H1 (cell line): ENCODE measurements around the gene PDC. TPM values are rescaled to one million over a fixed set of nuclear protein-coding genes. Genes with fewer than 3 reads are reported as not detected.

Experiments
- CTCF ChIA-PET: fragments of 300-600 bp; sonication (Branson Sonifier 250); formaldehyde crosslinking; loops from one replicate; lab custom pipeline; 2021; ENCODE audit not compliant: partially characterized antibody; lab: Charles Lee
- POLR2A ChIA-PET: fragments of 300-600 bp; sonication (Branson Sonifier 250); formaldehyde crosslinking; loops from one replicate; lab custom pipeline; 2021; ENCODE audit warnings: inconsistent platforms; ENCODE audit not compliant: partially characterized antibody; lab: Charles Lee
- DNase-seq, 2 experiments: peaks; one replicate each; pipeline versions ENCODE4 v3.0.0 to v3.0.0-alpha.2; 2010 to 2022; ENCODE audit warnings: low spot score in 2 of 2, low read depth in 1 of 2, mixed read lengths in 1 of 2
- FAIRE-seq: peaks from 2 replicates; lab custom pipeline; 2011; peaks lifted over from hg19 to GRCh38; lab: Jason Lieb, UNC
- H2AFZ ChIP-seq: 2 replicates; pipeline ENCODE4 v1.8.1; 2012; ENCODE audit warnings: low read length, inconsistent platforms
- H2AK5ac ChIP-seq: 2 replicates; pipeline ENCODE4 v1.6.1; 2013; ENCODE audit warnings: low read depth, low read length
- H2BK120ac ChIP-seq: replicated peaks from 2 replicates; pipeline ENCODE3; 2013; ENCODE audit warnings: low read depth, low read length, inconsistent platforms
- H2BK12ac ChIP-seq: 2 replicates; pipeline ENCODE4 v1.6.1; 2013; ENCODE audit warnings: low read depth, low read length
- H2BK15ac ChIP-seq: 2 replicates; pipeline ENCODE4 v1.6.1; 2013; ENCODE audit warnings: low read length
- H2BK20ac ChIP-seq: 2 replicates; pipeline ENCODE4 v1.6.1; 2013; ENCODE audit warnings: low read length
- H2BK5ac ChIP-seq: 2 replicates; pipeline ENCODE4 v1.6.1; 2013; ENCODE audit warnings: low read depth, low read length
- H3K14ac ChIP-seq: 2 replicates; pipeline ENCODE4 v1.6.1; 2013; ENCODE audit warnings: inconsistent platforms; ENCODE audit not compliant: insufficient read length
- H3K18ac ChIP-seq: 2 replicates; pipeline ENCODE4 v1.6.1; 2013; ENCODE audit warnings: low read length; ENCODE audit errors: extremely low read depth
- H3K23ac ChIP-seq: 2 replicates; pipeline ENCODE4 v1.6.1; 2013; ENCODE audit warnings: inconsistent platforms; ENCODE audit not compliant: insufficient read length
- H3K23me2 ChIP-seq: 2 replicates; pipeline ENCODE4 v1.6.1; 2013; ENCODE audit warnings: low read depth, low read length
- H3K27ac ChIP-seq: 2 replicates; pipeline ENCODE4 v1.6.1; 2011; ENCODE audit warnings: low read depth, low read length, inconsistent platforms
- H3K27me3 ChIP-seq, 4 experiments: replicated peaks in 1 of 4; 1 replicate in 1 of 4; 2 replicates in 3 of 4; pipeline versions ENCODE4 v1.6.1 to v1.8.1; 2011 to 2013; ENCODE audit warnings: low read length in 3 of 4, mild to moderate bottlenecking in 3 of 4, inconsistent platforms in 2 of 4, mixed read lengths in 2 of 4, moderate library complexity in 1 of 4; ENCODE audit not compliant: control insufficient read depth in 3 of 4, insufficient read depth in 3 of 4; ENCODE audit errors: extremely low read depth in 1 of 4
- H3K36me3 ChIP-seq, 4 experiments: 2 replicates each; pipeline versions ENCODE4 v1.6.1 to v1.8.1; 2011 to 2013; ENCODE audit warnings: mild to moderate bottlenecking in 4 of 4, low read length in 3 of 4, moderate library complexity in 2 of 4, control low read depth in 1 of 4, inconsistent platforms in 1 of 4; ENCODE audit not compliant: insufficient read depth in 4 of 4, control insufficient read depth in 2 of 4
- H3K4ac ChIP-seq: replicated peaks from 2 replicates; pipeline ENCODE3; 2013; ENCODE audit warnings: low read length, low read depth, mixed read lengths, inconsistent platforms; ENCODE audit not compliant: insufficient read length
- H3K4me1 ChIP-seq, 4 experiments: replicated peaks in 1 of 4; 1 replicate in 1 of 4; 2 replicates in 3 of 4; pipeline versions ENCODE4 v1.6.1 to v1.8.1; 2011 to 2013; ENCODE audit warnings: low read length in 3 of 4, inconsistent platforms in 2 of 4, mixed read lengths in 1 of 4; ENCODE audit not compliant: insufficient read depth in 4 of 4, control insufficient read depth in 3 of 4
- H3K4me2 ChIP-seq, 2 experiments: 2 replicates each; pipeline versions ENCODE4 v1.6.1 to v1.8.1; 2011 to 2013; ENCODE audit warnings: low read depth in 2 of 2, low read length in 2 of 2, control low read depth in 1 of 2, inconsistent platforms in 1 of 2, mild to moderate bottlenecking in 1 of 2; ENCODE audit not compliant: insufficient read depth in 1 of 2
- H3K4me3 ChIP-seq, 4 experiments: fragments of 200-600, 300-600 bp in 1 of 4; sonication (generic), shearing (Covaris generic), sonication (Bioruptor Twin) in 1 of 4; 2 replicates each; pipeline versions ENCODE4 v1.5.1 to v1.8.1; 2011 to 2016; ENCODE audit warnings: low read length in 4 of 4, low read depth in 3 of 4, control low read depth in 2 of 4, inconsistent platforms in 2 of 4, mild to moderate bottlenecking in 2 of 4, mixed read lengths in 1 of 4, moderate library complexity in 1 of 4; ENCODE audit not compliant: insufficient read depth in 2 of 4; ENCODE audit errors: extremely low read depth in 1 of 4
- H3K56ac ChIP-seq: replicated peaks from 2 replicates; pipeline ENCODE3; 2013; ENCODE audit warnings: low read depth, mild to moderate bottlenecking, mixed read lengths, low read length, inconsistent platforms; ENCODE audit not compliant: insufficient read length
- H3K79me1 ChIP-seq: 2 replicates; pipeline ENCODE4 v1.6.1; 2013; ENCODE audit warnings: low read depth, low read length, control low read depth
- H3K79me2 ChIP-seq, 2 experiments: 2 replicates each; pipeline versions ENCODE4 v1.6.1 to v1.8.1; 2012 to 2013; ENCODE audit warnings: low read length in 2 of 2, mild to moderate bottlenecking in 2 of 2, inconsistent platforms in 1 of 2; ENCODE audit not compliant: insufficient read depth in 2 of 2, control insufficient read depth in 1 of 2
- H3K9ac ChIP-seq, 4 experiments: replicated peaks in 1 of 4; 1 replicate in 1 of 4; 2 replicates in 3 of 4; pipeline versions ENCODE4 v1.6.1 to v1.8.1; 2011 to 2013; ENCODE audit warnings: low read depth in 3 of 4, low read length in 3 of 4, control low read depth in 2 of 4, mild to moderate bottlenecking in 2 of 4, moderate library complexity in 2 of 4, inconsistent platforms in 1 of 4; ENCODE audit errors: extremely low read depth in 1 of 4
- H3K9me3 ChIP-seq, 2 experiments: 2 replicates each; pipeline versions ENCODE4 v1.6.1 to v1.8.1; 2012 to 2013; ENCODE audit warnings: mild to moderate bottlenecking in 2 of 2, moderate library complexity in 2 of 2, control low read depth in 1 of 2, inconsistent platforms in 1 of 2, low read depth in 1 of 2, low read length in 1 of 2, mixed read lengths in 1 of 2; ENCODE audit not compliant: insufficient read depth in 2 of 2
- H4K20me1 ChIP-seq, 2 experiments: replicated peaks in 1 of 2; 2 replicates each; pipeline versions ENCODE3 to v1.8.1; 2011 to 2013; ENCODE audit warnings: inconsistent platforms in 2 of 2, low read length in 2 of 2, mild to moderate bottlenecking in 1 of 2; ENCODE audit not compliant: insufficient read depth in 2 of 2, control insufficient read depth in 1 of 2
- H4K5ac ChIP-seq: 2 replicates; pipeline ENCODE4 v1.6.1; 2013; ENCODE audit warnings: low read length, low read depth, mixed read lengths, inconsistent platforms; ENCODE audit not compliant: insufficient read length
- H4K8ac ChIP-seq: 2 replicates; pipeline ENCODE4 v1.8.0; 2013; ENCODE audit warnings: mild to moderate bottlenecking, moderate library complexity, low read length, inconsistent platforms; ENCODE audit not compliant: insufficient read depth; ENCODE audit errors: extremely low read depth
- H4K91ac ChIP-seq: replicated peaks from 2 replicates; pipeline ENCODE3; 2013; ENCODE audit warnings: low read length, mixed read lengths, inconsistent platforms; ENCODE audit not compliant: insufficient read length
- CEBPB ChIP-seq: IDR thresholded peaks from 2 replicates; pipeline ENCODE4 v1.6.1; 2012; ENCODE audit warnings: low read depth, low read length
- CREB1 ChIP-seq: IDR thresholded peaks from 2 replicates; pipeline ENCODE4 v1.6.1; 2012; ENCODE audit warnings: inconsistent platforms
- FOSL1 ChIP-seq: IDR thresholded peaks from 2 replicates; pipeline ENCODE4 v1.6.1; 2011; ENCODE audit warnings: mild to moderate bottlenecking, low read depth, low read length, moderate library complexity; ENCODE audit not compliant: insufficient read depth
- WGBS, 2 experiments: shearing (Covaris generic) in 1 of 2; methylation state at CpG; one replicate each; pipeline versions ENCODE4 v1.1.6 to v1.1.7; 2013 to 2015; ENCODE audit warnings: low lambda C conversion rate in 2 of 2, mixed read lengths in 2 of 2, inconsistent platforms in 1 of 2, low coverage in 1 of 2, missing lambda C conversion rate in 1 of 2; ENCODE audit not compliant: insufficient replicate concordance in 2 of 2, insufficient coverage in 1 of 2, insufficient read length in 1 of 2; ENCODE audit errors: extremely low coverage in 1 of 2, missing lambda C conversion rate in 1 of 2; 5-methylcytosine and 5-hydroxymethylcytosine counted together
- polyA plus RNA-seq, 7 experiments: library from polyadenylated mRNA; depleted of rRNA in 3 of 7; stranded (reverse) in 5 of 7; unstranded in 2 of 7; fragments of >200 nt in 5 of 7; fragments of 200-250 nt in 2 of 7; gene quantifications; 1 replicate in 5 of 7; 2 replicates in 1 of 7; 4 replicates in 1 of 7; pipeline versions ENCODE4 v1.2.1 to v1.2.3, GENCODE V29; 2011 to 2013; ENCODE audit warnings: missing spikeins in 2 of 7, mixed read lengths in 2 of 7
- total RNA-seq: library from RNA; stranded (reverse); fragmentation: NEBNext Ultra II Directional; extraction: Animal tissue kit (Norgen Biotek cat#: 25700); gene quantifications from 2 replicates; pipeline ENCODE4 v1.2.1, GENCODE V29; 2021

Gene PDC
- total and polyA plus RNA-seq, 2 of the 8 experiments (the other 6 are each of a cell fraction or from before 2014, with no cell fraction given), result not detected

GRCh38 chr1:186426118-186426517 lies 34.8 kb downstream of the PDC start:
- no peak overlapping the region for H2BK20ac ChIP-seq
- H2AK5ac ChIP-seq, result no peak overlapping the region
- no peak overlapping the region for H4K91ac ChIP-seq
- no peak overlapping the region for H3K4me2 ChIP-seq
- H3K9me3 ChIP-seq, result no peaks in the 10 kb centered on the region
- DNase-seq, result no peak
- H3K4ac ChIP-seq, result no peak overlapping the region
- 96% methylated on average over 3 of the region's 3 CpGs; no CpG with 5 or more reads in 1 of the 2 experiments for WGBS, 2 experiments
- POLR2A ChIA-PET, result interaction anchor here (0.7 kb wide), 1 partner anchor 13 kb away, joined by 3 read pairs; no protein-coding TSS in a partner anchor
- no peak overlapping the region for H2BK12ac ChIP-seq
- H3K23me2 ChIP-seq, result no peaks in the 10 kb centered on the region
- H2BK15ac ChIP-seq, result no peak overlapping the region
- H3K27ac ChIP-seq, result no peak overlapping the region
- no peak overlapping the region for H3K18ac ChIP-seq
- no peak overlapping the region for H4K5ac ChIP-seq
- no peak overlapping the region for H2BK120ac ChIP-seq
- H3K9ac ChIP-seq, result no peak overlapping the region
- no peak overlapping the region for H3K23ac ChIP-seq
- no peaks in the 10 kb centered on the region for H4K20me1 ChIP-seq
- no peak overlapping the region for H3K56ac ChIP-seq
- H4K8ac ChIP-seq, result no peak overlapping the region
- H2AFZ ChIP-seq, result no peak overlapping the region
- H3K4me1 ChIP-seq, result no peaks in the 10 kb centered on the region
- no peaks in the 10 kb centered on the region for H3K27me3 ChIP-seq
- FAIRE-seq, result no peak
- H3K4me3 ChIP-seq, result no peak overlapping the region
- H3K14ac ChIP-seq, result no peak overlapping the region
- H3K36me3 ChIP-seq, result no peaks in the 10 kb centered on the region
- TF ChIP-seq CREB1, result no peak
- TF ChIP-seq CEBPB, result no peak
- no peak for TF ChIP-seq FOSL1
- CTCF ChIA-PET, result interaction anchor here (1.1 kb wide), 1 partner anchor 9 kb away, joined by 3 read pairs; no protein-coding TSS in a partner anchor
- H3K79me1 ChIP-seq, result no peaks in the 10 kb centered on the region
- H2BK5ac ChIP-seq, result no peak overlapping the region
- H3K79me2 ChIP-seq, result no peaks in the 10 kb centered on the region
